B cell (primary cell): ENCODE results near the gene DOCK4.

Source experiments
- EZH2 ChIP-seq: IDR thresholded peaks from 2 replicates; pipeline ENCODE4 v1.6.1; 2012; ENCODE audit warnings: borderline replicate concordance, low read depth, mild to moderate bottlenecking, moderate library complexity, low read length; ENCODE audit not compliant: insufficient read depth, poor library complexity, severe bottlenecking
- TF ChIP-seq, protein P1 (sequence below): fragments of 200-600 bp; IDR thresholded peaks from one replicate; pipeline ENCODE4 v1.8.0; 2022; ENCODE audit warnings: antibody characterized with exemption, mild to moderate bottlenecking

DNA sequence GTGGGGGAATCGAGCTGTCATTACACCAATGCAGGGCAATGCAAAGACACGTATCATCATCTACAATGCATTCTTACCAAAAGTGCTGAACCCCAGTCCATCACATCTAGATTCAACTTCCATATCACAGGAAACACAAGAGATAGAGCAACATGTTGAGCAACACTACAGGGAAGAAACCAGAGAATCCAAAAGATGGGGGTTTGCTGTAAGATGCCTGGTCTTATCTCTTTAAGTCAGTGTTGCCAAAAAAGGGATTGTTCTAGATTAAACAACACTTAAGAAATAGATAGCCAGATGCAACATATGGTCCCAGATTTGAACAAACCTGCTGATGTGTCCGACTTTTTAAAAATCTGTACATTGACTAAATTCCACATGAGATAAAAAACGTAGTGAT, 328.3 kb downstream of the DOCK4 start:
- TF ChIP-seq, protein P1, sequence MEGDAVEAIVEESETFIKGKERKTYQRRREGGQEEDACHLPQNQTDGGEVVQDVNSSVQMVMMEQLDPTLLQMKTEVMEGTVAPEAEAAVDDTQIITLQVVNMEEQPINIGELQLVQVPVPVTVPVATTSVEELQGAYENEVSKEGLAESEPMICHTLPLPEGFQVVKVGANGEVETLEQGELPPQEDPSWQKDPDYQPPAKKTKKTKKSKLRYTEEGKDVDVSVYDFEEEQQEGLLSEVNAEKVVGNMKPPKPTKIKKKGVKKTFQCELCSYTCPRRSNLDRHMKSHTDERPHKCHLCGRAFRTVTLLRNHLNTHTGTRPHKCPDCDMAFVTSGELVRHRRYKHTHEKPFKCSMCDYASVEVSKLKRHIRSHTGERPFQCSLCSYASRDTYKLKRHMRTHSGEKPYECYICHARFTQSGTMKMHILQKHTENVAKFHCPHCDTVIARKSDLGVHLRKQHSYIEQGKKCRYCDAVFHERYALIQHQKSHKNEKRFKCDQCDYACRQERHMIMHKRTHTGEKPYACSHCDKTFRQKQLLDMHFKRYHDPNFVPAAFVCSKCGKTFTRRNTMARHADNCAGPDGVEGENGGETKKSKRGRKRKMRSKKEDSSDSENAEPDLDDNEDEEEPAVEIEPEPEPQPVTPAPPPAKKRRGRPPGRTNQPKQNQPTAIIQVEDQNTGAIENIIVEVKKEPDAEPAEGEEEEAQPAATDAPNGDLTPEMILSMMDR, result no peak
- TF ChIP-seq EZH2, result no peak
